H1 (cell line): Measurements from ENCODE around the gene TPMT. TPM values are rescaled to one million over a fixed set of nuclear protein-coding genes. Genes with fewer than 3 reads are reported as not detected.

Experiments used
- CTCF ChIA-PET: fragments of 300-600 bp; sonication (Branson Sonifier 250); formaldehyde crosslinking; loops from one replicate; lab custom pipeline; 2021; ENCODE audit not compliant: partially characterized antibody; lab: Charles Lee
- POLR2A ChIA-PET: fragments of 300-600 bp; sonication (Branson Sonifier 250); formaldehyde crosslinking; loops from one replicate; lab custom pipeline; 2021; ENCODE audit warnings: inconsistent platforms; ENCODE audit not compliant: partially characterized antibody; lab: Charles Lee
- DNase-seq, 2 experiments: peaks; one replicate each; pipeline versions ENCODE4 v3.0.0 to v3.0.0-alpha.2; 2010 to 2022; ENCODE audit warnings: low spot score in 2 of 2, low read depth in 1 of 2, mixed read lengths in 1 of 2
- FAIRE-seq: peaks from 2 replicates; lab custom pipeline; 2011; peaks lifted over from hg19 to GRCh38; lab: Jason Lieb, UNC
- H2AFZ ChIP-seq: 2 replicates; pipeline ENCODE4 v1.8.1; 2012; ENCODE audit warnings: low read length, inconsistent platforms
- H2AK5ac ChIP-seq: 2 replicates; pipeline ENCODE4 v1.6.1; 2013; ENCODE audit warnings: low read depth, low read length
- H2BK120ac ChIP-seq: replicated peaks from 2 replicates; pipeline ENCODE3; 2013; ENCODE audit warnings: low read depth, low read length, inconsistent platforms
- H2BK12ac ChIP-seq: 2 replicates; pipeline ENCODE4 v1.6.1; 2013; ENCODE audit warnings: low read depth, low read length
- H2BK15ac ChIP-seq: 2 replicates; pipeline ENCODE4 v1.6.1; 2013; ENCODE audit warnings: low read length
- H2BK20ac ChIP-seq: 2 replicates; pipeline ENCODE4 v1.6.1; 2013; ENCODE audit warnings: low read length
- H2BK5ac ChIP-seq: 2 replicates; pipeline ENCODE4 v1.6.1; 2013; ENCODE audit warnings: low read depth, low read length
- H3K14ac ChIP-seq: 2 replicates; pipeline ENCODE4 v1.6.1; 2013; ENCODE audit warnings: inconsistent platforms; ENCODE audit not compliant: insufficient read length
- H3K18ac ChIP-seq: 2 replicates; pipeline ENCODE4 v1.6.1; 2013; ENCODE audit warnings: low read length; ENCODE audit errors: extremely low read depth
- H3K23ac ChIP-seq: 2 replicates; pipeline ENCODE4 v1.6.1; 2013; ENCODE audit warnings: inconsistent platforms; ENCODE audit not compliant: insufficient read length
- H3K23me2 ChIP-seq: 2 replicates; pipeline ENCODE4 v1.6.1; 2013; ENCODE audit warnings: low read depth, low read length
- H3K27ac ChIP-seq: 2 replicates; pipeline ENCODE4 v1.6.1; 2011; ENCODE audit warnings: low read depth, low read length, inconsistent platforms
- H3K27me3 ChIP-seq, 4 experiments: replicated peaks in 1 of 4; 1 replicate in 1 of 4; 2 replicates in 3 of 4; pipeline versions ENCODE4 v1.6.1 to v1.8.1; 2011 to 2013; ENCODE audit warnings: low read length in 3 of 4, mild to moderate bottlenecking in 3 of 4, inconsistent platforms in 2 of 4, mixed read lengths in 2 of 4, moderate library complexity in 1 of 4; ENCODE audit not compliant: control insufficient read depth in 3 of 4, insufficient read depth in 3 of 4; ENCODE audit errors: extremely low read depth in 1 of 4
- H3K36me3 ChIP-seq, 4 experiments: 2 replicates each; pipeline versions ENCODE4 v1.6.1 to v1.8.1; 2011 to 2013; ENCODE audit warnings: mild to moderate bottlenecking in 4 of 4, low read length in 3 of 4, moderate library complexity in 2 of 4, control low read depth in 1 of 4, inconsistent platforms in 1 of 4; ENCODE audit not compliant: insufficient read depth in 4 of 4, control insufficient read depth in 2 of 4
- H3K4ac ChIP-seq: replicated peaks from 2 replicates; pipeline ENCODE3; 2013; ENCODE audit warnings: low read length, low read depth, mixed read lengths, inconsistent platforms; ENCODE audit not compliant: insufficient read length
- H3K4me1 ChIP-seq, 4 experiments: replicated peaks in 1 of 4; 1 replicate in 1 of 4; 2 replicates in 3 of 4; pipeline versions ENCODE4 v1.6.1 to v1.8.1; 2011 to 2013; ENCODE audit warnings: low read length in 3 of 4, inconsistent platforms in 2 of 4, mixed read lengths in 1 of 4; ENCODE audit not compliant: insufficient read depth in 4 of 4, control insufficient read depth in 3 of 4
- H3K4me2 ChIP-seq, 2 experiments: 2 replicates each; pipeline versions ENCODE4 v1.6.1 to v1.8.1; 2011 to 2013; ENCODE audit warnings: low read depth in 2 of 2, low read length in 2 of 2, control low read depth in 1 of 2, inconsistent platforms in 1 of 2, mild to moderate bottlenecking in 1 of 2; ENCODE audit not compliant: insufficient read depth in 1 of 2
- H3K4me3 ChIP-seq, 4 experiments: fragments of 200-600, 300-600 bp in 1 of 4; sonication (generic), shearing (Covaris generic), sonication (Bioruptor Twin) in 1 of 4; 2 replicates each; pipeline versions ENCODE4 v1.5.1 to v1.8.1; 2011 to 2016; ENCODE audit warnings: low read length in 4 of 4, low read depth in 3 of 4, control low read depth in 2 of 4, inconsistent platforms in 2 of 4, mild to moderate bottlenecking in 2 of 4, mixed read lengths in 1 of 4, moderate library complexity in 1 of 4; ENCODE audit not compliant: insufficient read depth in 2 of 4; ENCODE audit errors: extremely low read depth in 1 of 4
- H3K56ac ChIP-seq: replicated peaks from 2 replicates; pipeline ENCODE3; 2013; ENCODE audit warnings: low read depth, mild to moderate bottlenecking, mixed read lengths, low read length, inconsistent platforms; ENCODE audit not compliant: insufficient read length
- H3K79me1 ChIP-seq: 2 replicates; pipeline ENCODE4 v1.6.1; 2013; ENCODE audit warnings: low read depth, low read length, control low read depth
- H3K79me2 ChIP-seq, 2 experiments: 2 replicates each; pipeline versions ENCODE4 v1.6.1 to v1.8.1; 2012 to 2013; ENCODE audit warnings: low read length in 2 of 2, mild to moderate bottlenecking in 2 of 2, inconsistent platforms in 1 of 2; ENCODE audit not compliant: insufficient read depth in 2 of 2, control insufficient read depth in 1 of 2
- H3K9ac ChIP-seq, 4 experiments: replicated peaks in 1 of 4; 1 replicate in 1 of 4; 2 replicates in 3 of 4; pipeline versions ENCODE4 v1.6.1 to v1.8.1; 2011 to 2013; ENCODE audit warnings: low read depth in 3 of 4, low read length in 3 of 4, control low read depth in 2 of 4, mild to moderate bottlenecking in 2 of 4, moderate library complexity in 2 of 4, inconsistent platforms in 1 of 4; ENCODE audit errors: extremely low read depth in 1 of 4
- H3K9me3 ChIP-seq, 2 experiments: 2 replicates each; pipeline versions ENCODE4 v1.6.1 to v1.8.1; 2012 to 2013; ENCODE audit warnings: mild to moderate bottlenecking in 2 of 2, moderate library complexity in 2 of 2, control low read depth in 1 of 2, inconsistent platforms in 1 of 2, low read depth in 1 of 2, low read length in 1 of 2, mixed read lengths in 1 of 2; ENCODE audit not compliant: insufficient read depth in 2 of 2
- H4K20me1 ChIP-seq, 2 experiments: replicated peaks in 1 of 2; 2 replicates each; pipeline versions ENCODE3 to v1.8.1; 2011 to 2013; ENCODE audit warnings: inconsistent platforms in 2 of 2, low read length in 2 of 2, mild to moderate bottlenecking in 1 of 2; ENCODE audit not compliant: insufficient read depth in 2 of 2, control insufficient read depth in 1 of 2
- H4K5ac ChIP-seq: 2 replicates; pipeline ENCODE4 v1.6.1; 2013; ENCODE audit warnings: low read length, low read depth, mixed read lengths, inconsistent platforms; ENCODE audit not compliant: insufficient read length
- H4K8ac ChIP-seq: 2 replicates; pipeline ENCODE4 v1.8.0; 2013; ENCODE audit warnings: mild to moderate bottlenecking, moderate library complexity, low read length, inconsistent platforms; ENCODE audit not compliant: insufficient read depth; ENCODE audit errors: extremely low read depth
- H4K91ac ChIP-seq: replicated peaks from 2 replicates; pipeline ENCODE3; 2013; ENCODE audit warnings: low read length, mixed read lengths, inconsistent platforms; ENCODE audit not compliant: insufficient read length
- BRCA1 ChIP-seq: IDR thresholded peaks from 2 replicates; pipeline ENCODE4 v1.6.1; 2012; ENCODE audit warnings: low read depth, low read length, improper control_type of control experiment
- EGR1 ChIP-seq: IDR thresholded peaks from 2 replicates; pipeline ENCODE4 v1.6.1; 2011; ENCODE audit warnings: low read depth, low read length, borderline replicate concordance
- POLR2AphosphoS5 ChIP-seq: IDR thresholded peaks from 2 replicates; pipeline ENCODE4 v1.6.1; 2011; ENCODE audit warnings: low read depth, low read length
- WGBS, 2 experiments: shearing (Covaris generic) in 1 of 2; methylation state at CpG; one replicate each; pipeline versions ENCODE4 v1.1.6 to v1.1.7; 2013 to 2015; ENCODE audit warnings: low lambda C conversion rate in 2 of 2, mixed read lengths in 2 of 2, inconsistent platforms in 1 of 2, low coverage in 1 of 2, missing lambda C conversion rate in 1 of 2; ENCODE audit not compliant: insufficient replicate concordance in 2 of 2, insufficient coverage in 1 of 2, insufficient read length in 1 of 2; ENCODE audit errors: extremely low coverage in 1 of 2, missing lambda C conversion rate in 1 of 2; 5-methylcytosine and 5-hydroxymethylcytosine counted together
- polyA plus RNA-seq, 7 experiments: library from polyadenylated mRNA; depleted of rRNA in 3 of 7; stranded (reverse) in 5 of 7; unstranded in 2 of 7; fragments of >200 nt in 5 of 7; fragments of 200-250 nt in 2 of 7; gene quantifications; 1 replicate in 5 of 7; 2 replicates in 1 of 7; 4 replicates in 1 of 7; pipeline versions ENCODE4 v1.2.1 to v1.2.3, GENCODE V29; 2011 to 2013; ENCODE audit warnings: missing spikeins in 2 of 7, mixed read lengths in 2 of 7
- total RNA-seq: library from RNA; stranded (reverse); fragmentation: NEBNext Ultra II Directional; extraction: Animal tissue kit (Norgen Biotek cat#: 25700); gene quantifications from 2 replicates; pipeline ENCODE4 v1.2.1, GENCODE V29; 2021

The TPMT gene
- total and polyA plus RNA-seq, 2 of the 8 experiments (the other 6 are each of a cell fraction or from before 2014, with no cell fraction given): 12.3 to 17.2 TPM

DNA sequence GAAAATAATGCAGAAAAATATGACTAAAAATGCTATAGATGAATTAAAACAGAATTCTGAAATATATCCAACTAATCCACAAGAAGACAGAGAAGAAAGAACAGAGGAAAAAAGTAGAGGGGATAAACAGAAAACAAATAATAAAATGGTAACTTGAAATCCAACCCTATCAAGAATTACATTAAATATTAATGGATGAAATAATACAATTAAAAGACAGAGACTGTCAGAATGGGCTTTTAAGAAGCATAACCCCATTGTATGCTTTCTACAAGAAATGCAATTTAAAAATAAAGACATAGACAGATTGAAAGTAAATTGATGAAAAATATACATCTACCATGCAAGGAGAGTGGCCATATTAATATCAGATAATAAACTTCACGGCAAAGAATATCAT, 47.8 kb downstream of the TPMT start:
- no peak overlapping the region for H2BK5ac ChIP-seq
- H2BK20ac ChIP-seq: no peak overlapping the region
- POLR2A ChIA-PET: no interaction called here
- H3K79me1 ChIP-seq: no peaks in the 10 kb centered on the region
- no peak overlapping the region for H3K14ac ChIP-seq
- H3K9ac ChIP-seq: no peak overlapping the region
- H3K4me2 ChIP-seq: no peak overlapping the region
- H2AK5ac ChIP-seq: no peak overlapping the region
- H3K36me3 ChIP-seq: no peaks in the 10 kb centered on the region; a peak in 1 of 8 replicates
- H3K79me2 ChIP-seq: no peaks in the 10 kb centered on the region
- DNase-seq: no peak
- no peak overlapping the region for H3K23ac ChIP-seq
- H3K27me3 ChIP-seq: no peaks in the 10 kb centered on the region
- 86% methylated on average over 1 of the region's 1 CpG; no CpG with 5 or more reads in 1 of the 2 experiments for WGBS, 2 experiments
- FAIRE-seq: no peak
- no peak overlapping the region for H4K91ac ChIP-seq
- H3K18ac ChIP-seq: no peak overlapping the region
- no peak overlapping the region for H4K8ac ChIP-seq
- 0 out of 4 replicates have a peak, but pooled peaks cover 0 to 5% of the 10 kb centered on the region in 2 experiments for H3K9me3 ChIP-seq
- H3K27ac ChIP-seq: no peak overlapping the region
- H3K56ac ChIP-seq: no peak overlapping the region
- no peaks in the 10 kb centered on the region for H3K23me2 ChIP-seq
- H4K20me1 ChIP-seq: no peaks in the 10 kb centered on the region
- no peak overlapping the region for H2BK15ac ChIP-seq
- CTCF ChIA-PET: interaction anchor here (1.1 kb wide), 1 partner anchor 8 kb away, joined by 3 read pairs; no protein-coding TSS in a partner anchor
- no peak overlapping the region for H3K4me3 ChIP-seq
- H2BK12ac ChIP-seq: no peak overlapping the region
- no peak overlapping the region for H2BK120ac ChIP-seq
- no peak overlapping the region for H4K5ac ChIP-seq
- H3K4ac ChIP-seq: no peak overlapping the region
- no peak for TF ChIP-seq POLR2AphosphoS5
- TF ChIP-seq EGR1: no peak
- TF ChIP-seq BRCA1: no peak
- H2AFZ ChIP-seq: no peak overlapping the region
- H3K4me1 ChIP-seq: peaks cover 0 to 2% (median 0%) of the 10 kb centered on the region in 4 experiments; a peak in 1 of 7 replicates
